ENCODE data around the gene SLC43A1.

The SLC43A1 gene

GRCh38 chr11:57513452-57513795, 2.1 kb downstream of the SLC43A1 start:
- Histone ChIP-seq H3K27me3 (ENCODE audit: insufficient read depth, insufficient read length) (peaks cover 51% of the 10 kb centered on the region), H3K9me3 (ENCODE audit: insufficient read depth, low read length) (no peaks in the 10 kb centered on the region), H3K9ac (ENCODE audit: insufficient read length, low read depth) (no peak overlapping the region), H3K4me1 (ENCODE audit: insufficient read depth, insufficient read length) (peaks cover 4% of the 10 kb centered on the region), H3K4me3 (ENCODE audit: insufficient read length, low read depth) (no peak overlapping the region), H3K36me3 (ENCODE audit: insufficient read depth, insufficient read length, low read length) (no peaks in the 10 kb centered on the region)
- no peak for TF ChIP-seq SUZ12 (IDR thresholded peaks at IDR 0.05; ENCODE audit: extremely low read depth, insufficient read depth, insufficient read length)
- no peak for DNase-seq (ENCODE audit: low read depth, low spot score)

DNA sequence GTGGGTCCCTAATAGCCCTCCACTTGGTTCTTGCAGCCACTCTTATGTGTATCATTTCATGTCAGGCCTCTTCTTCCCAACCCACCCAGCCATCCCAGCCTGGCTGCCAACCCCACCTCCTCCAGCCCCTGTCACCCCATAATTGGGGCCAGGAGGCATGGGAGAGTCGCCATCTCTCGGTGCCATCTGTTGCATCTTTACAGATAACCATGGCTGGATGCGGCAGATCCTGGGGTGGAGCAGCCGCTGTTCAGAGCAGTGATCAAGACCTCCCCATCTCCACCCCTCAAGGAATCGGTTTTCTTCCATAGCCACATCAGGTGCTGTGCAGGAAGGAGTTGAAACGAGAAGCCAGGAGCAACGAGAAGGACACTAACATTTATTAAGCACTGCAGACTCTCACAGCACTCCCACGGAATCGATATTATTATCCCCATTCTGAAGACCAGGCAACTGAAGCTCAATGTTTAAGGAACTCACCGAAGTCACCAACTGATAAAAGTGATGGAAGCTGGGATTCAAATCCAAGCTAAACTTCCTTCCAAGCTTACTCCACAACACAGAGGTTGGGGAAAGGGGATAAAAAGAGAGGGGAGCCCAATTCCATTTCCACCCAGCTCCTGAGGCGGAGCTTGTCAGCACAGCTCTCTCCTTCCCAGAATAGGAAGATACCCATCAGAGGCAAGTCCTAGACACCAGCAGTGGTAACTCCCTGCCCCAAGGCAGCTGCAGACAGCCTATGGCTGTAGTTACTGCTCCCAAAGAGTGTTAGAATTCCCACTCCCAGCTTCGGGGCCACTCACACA, 2.7 kb downstream of the SLC43A1 start:
- Histone ChIP-seq H3K27me3 (ENCODE audit: insufficient read depth, insufficient read length) (peaks cover 49% of the 10 kb centered on the region), H3K9me3 (ENCODE audit: insufficient read depth, low read length) (no peaks in the 10 kb centered on the region), H3K4me3 (ENCODE audit: insufficient read length, low read depth) (no peak overlapping the region), H3K4me1 (ENCODE audit: insufficient read depth, insufficient read length) (peaks cover 4% of the 10 kb centered on the region), H3K36me3 (ENCODE audit: insufficient read depth, insufficient read length, low read length) (no peaks in the 10 kb centered on the region), H3K9ac (ENCODE audit: insufficient read length, low read depth) (no peak overlapping the region)
- TF ChIP-seq YY1 (IDR thresholded peaks at IDR 0.05; ENCODE audit: insufficient read depth, insufficient read length) (no peak), ZNF274 (IDR thresholded peaks at IDR 0.05; ENCODE audit: low read depth, low read length) (no peak), SUZ12 (IDR thresholded peaks at IDR 0.05; ENCODE audit: extremely low read depth, insufficient read depth, insufficient read length) (no peak)
- DNase-seq (ENCODE audit: low read depth, low spot score), result no peak

DNA sequence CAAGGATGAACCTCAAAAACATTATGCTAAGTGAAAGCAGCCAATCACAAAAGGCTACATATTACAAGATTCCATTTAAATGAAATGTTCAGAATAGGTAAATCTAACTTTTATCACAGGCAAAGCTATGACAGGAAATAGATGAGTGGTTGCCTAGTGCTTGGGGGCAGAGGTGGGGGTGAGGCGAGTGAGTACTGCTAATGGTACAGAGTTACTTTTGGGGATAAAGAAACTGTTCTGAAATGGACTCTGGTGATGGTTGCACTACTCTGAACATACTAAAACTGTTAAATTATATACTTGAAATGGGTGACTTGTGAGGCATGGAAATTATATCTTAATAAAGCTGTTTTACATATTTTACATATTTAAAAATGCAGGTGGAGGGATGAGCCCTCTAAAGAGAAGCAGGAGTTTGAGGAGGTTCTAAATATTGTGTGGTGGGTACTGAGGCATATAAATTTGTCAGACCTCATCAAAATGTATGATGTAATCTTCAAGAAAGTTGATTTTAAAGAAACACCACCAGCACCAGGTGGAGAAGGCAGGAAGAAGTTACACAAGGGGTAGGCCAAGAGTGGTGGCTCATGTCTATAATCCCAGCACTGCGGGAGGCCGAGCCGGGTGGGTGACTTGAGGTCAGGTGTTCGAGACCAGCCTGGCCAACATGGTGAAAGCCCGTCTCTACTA, 3.6 kb downstream of the SLC43A1 start:
- Histone ChIP-seq H3K9me3 (ENCODE audit: insufficient read depth, low read length) (no peaks in the 10 kb centered on the region), H3K4me3 (ENCODE audit: insufficient read length, low read depth) (no peak overlapping the region), H3K27me3 (ENCODE audit: insufficient read depth, insufficient read length) (peaks cover 39% of the 10 kb centered on the region), H3K9ac (ENCODE audit: insufficient read length, low read depth) (no peak overlapping the region), H3K36me3 (ENCODE audit: insufficient read depth, insufficient read length, low read length) (no peaks in the 10 kb centered on the region), H3K4me1 (ENCODE audit: insufficient read depth, insufficient read length) (peaks cover 4% of the 10 kb centered on the region)
- no peak for DNase-seq (ENCODE audit: low read depth, low spot score)
- TF ChIP-seq YY1 (IDR thresholded peaks at IDR 0.05; ENCODE audit: insufficient read depth, insufficient read length), result no peak
- no peak for TF ChIP-seq SUZ12 (IDR thresholded peaks at IDR 0.05; ENCODE audit: extremely low read depth, insufficient read depth, insufficient read length)
- TF ChIP-seq ZNF274 (IDR thresholded peaks at IDR 0.05; ENCODE audit: low read depth, low read length), result no peak

- no peaks in the 10 kb centered on the region for H3K36me3 ChIP-seq (ENCODE audit: insufficient read depth, insufficient read length, low read length)
- no peak overlapping the region for H3K4me3 ChIP-seq (ENCODE audit: insufficient read length, low read depth)
- no peak overlapping the region for H3K9ac ChIP-seq (ENCODE audit: insufficient read length, low read depth)
- H3K9me3 ChIP-seq (ENCODE audit: insufficient read depth, low read length), result no peaks in the 10 kb centered on the region
- TF ChIP-seq YY1 (IDR thresholded peaks at IDR 0.05; ENCODE audit: insufficient read depth, insufficient read length) (no peak), ZNF274 (IDR thresholded peaks at IDR 0.05; ENCODE audit: low read depth, low read length) (no peak), SUZ12 (IDR thresholded peaks at IDR 0.05; ENCODE audit: extremely low read depth, insufficient read depth, insufficient read length) (no peak)
- no peaks in the 10 kb centered on the region for H3K4me1 ChIP-seq (ENCODE audit: insufficient read depth, insufficient read length)
- no peak for DNase-seq (ENCODE audit: low read depth, low spot score)
- peaks cover 6% of the 10 kb centered on the region for H3K27me3 ChIP-seq (ENCODE audit: insufficient read depth, insufficient read length)
These were observed 6.9 kb downstream of the SLC43A1 start for GRCh38 chr11:57508341-57509170.

- TF ChIP-seq YY1 (IDR thresholded peaks at IDR 0.05; ENCODE audit: insufficient read depth, insufficient read length) (no peak), ZNF274 (IDR thresholded peaks at IDR 0.05; ENCODE audit: low read depth, low read length) (no peak), SUZ12 (IDR thresholded peaks at IDR 0.05; ENCODE audit: extremely low read depth, insufficient read depth, insufficient read length) (no peak)
- Histone ChIP-seq H3K27me3 (ENCODE audit: insufficient read depth, insufficient read length) (no peaks in the 10 kb centered on the region), H3K36me3 (ENCODE audit: insufficient read depth, insufficient read length, low read length) (no peaks in the 10 kb centered on the region), H3K4me1 (ENCODE audit: insufficient read depth, insufficient read length) (no peaks in the 10 kb centered on the region), H3K4me3 (ENCODE audit: insufficient read length, low read depth) (no peak overlapping the region), H3K9me3 (ENCODE audit: insufficient read depth, low read length) (no peaks in the 10 kb centered on the region), H3K9ac (ENCODE audit: insufficient read length, low read depth) (no peak overlapping the region)
- DNase-seq (ENCODE audit: low read depth, low spot score), result no peak
These were observed 9.0 kb downstream of the SLC43A1 start for GRCh38 chr11:57506522-57506921.

DNA sequence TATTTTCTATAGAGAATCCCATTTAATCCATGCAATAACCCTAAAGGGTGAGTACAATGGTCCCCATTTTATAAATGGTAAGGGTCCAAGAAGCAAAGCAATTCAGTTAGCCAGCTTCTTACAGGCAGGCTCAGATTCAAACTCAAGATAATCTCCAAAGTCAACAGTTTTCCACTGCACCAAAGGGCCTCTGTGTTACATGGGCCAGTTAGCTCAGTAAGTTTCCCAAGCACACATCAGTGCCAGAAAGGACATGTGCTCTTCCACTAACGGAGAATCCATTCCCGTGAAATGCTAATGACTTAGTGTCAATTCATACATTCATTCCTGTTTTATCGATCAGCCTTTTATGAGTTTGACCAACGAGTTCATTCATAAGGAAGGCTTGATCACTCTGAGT, 11.0 kb downstream of the SLC43A1 start:
- no peaks in the 10 kb centered on the region for H3K36me3 ChIP-seq (ENCODE audit: insufficient read depth, insufficient read length, low read length)
- H3K27me3 ChIP-seq (ENCODE audit: insufficient read depth, insufficient read length), result no peaks in the 10 kb centered on the region
- no peak overlapping the region for H3K4me3 ChIP-seq (ENCODE audit: insufficient read length, low read depth)
- DNase-seq (ENCODE audit: low read depth, low spot score), result no peak
- H3K4me1 ChIP-seq (ENCODE audit: insufficient read depth, insufficient read length), result peaks cover 13% of the 10 kb centered on the region
- no peak for TF ChIP-seq SUZ12 (IDR thresholded peaks at IDR 0.05; ENCODE audit: extremely low read depth, insufficient read depth, insufficient read length)
- TF ChIP-seq YY1 (IDR thresholded peaks at IDR 0.05; ENCODE audit: insufficient read depth, insufficient read length), result no peak
- no peak overlapping the region for H3K9ac ChIP-seq (ENCODE audit: insufficient read length, low read depth)
- H3K9me3 ChIP-seq (ENCODE audit: insufficient read depth, low read length), result no peaks in the 10 kb centered on the region

- Histone ChIP-seq H3K27me3 (ENCODE audit: insufficient read depth, insufficient read length) (no peaks in the 10 kb centered on the region), H3K9ac (ENCODE audit: insufficient read length, low read depth) (no peak overlapping the region), H3K4me3 (ENCODE audit: insufficient read length, low read depth) (no peak overlapping the region), H3K36me3 (ENCODE audit: insufficient read depth, insufficient read length, low read length) (no peaks in the 10 kb centered on the region), H3K9me3 (ENCODE audit: insufficient read depth, low read length) (no peaks in the 10 kb centered on the region), H3K4me1 (ENCODE audit: insufficient read depth, insufficient read length) (peaks cover 17% of the 10 kb centered on the region)
- DNase-seq (ENCODE audit: low read depth, low spot score), result no peak
- TF ChIP-seq SUZ12 (IDR thresholded peaks at IDR 0.05; ENCODE audit: extremely low read depth, insufficient read depth, insufficient read length) (no peak), ZNF274 (IDR thresholded peaks at IDR 0.05; ENCODE audit: low read depth, low read length) (no peak), YY1 (IDR thresholded peaks at IDR 0.05; ENCODE audit: insufficient read depth, insufficient read length) (no peak)
These were observed 12.6 kb downstream of the SLC43A1 start for GRCh38 chr11:57502870-57503269.

Measured in NT2/D1 (cell line).